Psoas muscle (tissue), 8 donors: Measurements from ENCODE around the gene WRAP73. TPM values are rescaled to one million over a fixed set of nuclear protein-coding genes. Genes with fewer than 3 reads are reported as not detected.
A peak's percentile ranks its signal among the peaks of the same experiment; 100 is the strongest.

ENCODE experiments used
- ATAC-seq, 4 donors: fragments of 200-7000 bp; cut with Tn5 transposase; one replicate each; pipeline ENCODE4 v1.9.1; 2020; ENCODE audit warnings: moderate library complexity in 3 of 4, mild to moderate bottlenecking in 2 of 4
- DNase-seq, 2 donors: peaks; one replicate each; pipeline ENCODE4 v3.0.0-alpha.2; 2020
- H3K27ac ChIP-seq: fragments of 200-600 bp; one replicate; pipeline ENCODE4 v1.8.0; 2022
- H3K27me3 ChIP-seq, 3 donors: fragments of 200-600 bp in 1 of 3; one replicate each; pipeline versions ENCODE4 v1.6.1 to v1.8.0; 2013 to 2022; ENCODE audit warnings: low read length in 2 of 3, mild to moderate bottlenecking in 2 of 3, moderate library complexity in 1 of 3; ENCODE audit not compliant: insufficient read depth in 3 of 3
- H3K36me3 ChIP-seq, 2 donors: fragments of 200-600 bp in 1 of 2; one replicate each; pipeline versions ENCODE4 v1.6.1 to v1.8.0; 2013 to 2022; ENCODE audit warnings: low read depth in 1 of 2, mild to moderate bottlenecking in 1 of 2, moderate library complexity in 1 of 2; ENCODE audit not compliant: insufficient read depth in 1 of 2
- H3K4me1 ChIP-seq: fragments of 200-600 bp; one replicate; pipeline ENCODE4 v1.8.0; 2022
- H3K4me3 ChIP-seq: fragments of 200-600 bp; one replicate; pipeline ENCODE4 v1.8.0; 2022; ENCODE audit warnings: mild to moderate bottlenecking
- H3K9me3 ChIP-seq: fragments of 200-600 bp; one replicate; pipeline ENCODE4 v1.8.0; 2022
- WGBS, 3 donors: extraction: QIAGEN DNeasy Blood & Tissue Kit; methylation state at CpG; one replicate each; pipeline versions ENCODE4 v1.1.6 to v1.1.7; 2013; 5-methylcytosine and 5-hydroxymethylcytosine counted together
- intact Hi-C, 2 donors: fragments of 100-400 bp; cut with DNase I; formaldehyde crosslinking; loops; one replicate each; pipeline versions ENCODE4 v1.11.0 to v1.14.2; 2022
- polyA plus RNA-seq, 3 donors: library from polyadenylated mRNA; stranded (reverse); fragments of 200-250 nt; gene quantifications; one replicate each; pipeline ENCODE4 v1.2.3, GENCODE V29; 2013
- total RNA-seq, 4 donors: library from RNA; stranded (reverse); fragmentation: NEBNext Ultra II Directional in 2 of 4; extraction: Animal tissue kit (Norgen Biotek cat#: 25700) in 2 of 4; gene quantifications; one replicate each; pipeline versions ENCODE4 v1.2.1 to v1.2.4, GENCODE V29; 2021 to 2023
- TF ChIP-seq, protein P1 (sequence below): fragments of 200-600 bp; IDR thresholded peaks from one replicate; pipeline ENCODE4 v1.8.0; 2022; ENCODE audit warnings: antibody characterized with exemption
- donor health status: healthy with polysubstance abuse.
- donor health status: DM: no; HTN: no; CAD: no; lungs with moderate emphysema.
- donor health status: Bipolar disorder and iron deficiency.
- donor health status: healthy.
- donor health status: DM: yes; HTN: yes; CAD: no.
- donor health status: DM: no; HTN: no; CAD: no.
- donor health status: DM: no; HTN: no; CAD: no.
- donor health status: DM: yes; HTN: yes; CAD: no.

The WRAP73 gene
- total and polyA plus RNA-seq, 7 donors = 10.8 to 21.8 (median 12.6) TPM

DNA sequence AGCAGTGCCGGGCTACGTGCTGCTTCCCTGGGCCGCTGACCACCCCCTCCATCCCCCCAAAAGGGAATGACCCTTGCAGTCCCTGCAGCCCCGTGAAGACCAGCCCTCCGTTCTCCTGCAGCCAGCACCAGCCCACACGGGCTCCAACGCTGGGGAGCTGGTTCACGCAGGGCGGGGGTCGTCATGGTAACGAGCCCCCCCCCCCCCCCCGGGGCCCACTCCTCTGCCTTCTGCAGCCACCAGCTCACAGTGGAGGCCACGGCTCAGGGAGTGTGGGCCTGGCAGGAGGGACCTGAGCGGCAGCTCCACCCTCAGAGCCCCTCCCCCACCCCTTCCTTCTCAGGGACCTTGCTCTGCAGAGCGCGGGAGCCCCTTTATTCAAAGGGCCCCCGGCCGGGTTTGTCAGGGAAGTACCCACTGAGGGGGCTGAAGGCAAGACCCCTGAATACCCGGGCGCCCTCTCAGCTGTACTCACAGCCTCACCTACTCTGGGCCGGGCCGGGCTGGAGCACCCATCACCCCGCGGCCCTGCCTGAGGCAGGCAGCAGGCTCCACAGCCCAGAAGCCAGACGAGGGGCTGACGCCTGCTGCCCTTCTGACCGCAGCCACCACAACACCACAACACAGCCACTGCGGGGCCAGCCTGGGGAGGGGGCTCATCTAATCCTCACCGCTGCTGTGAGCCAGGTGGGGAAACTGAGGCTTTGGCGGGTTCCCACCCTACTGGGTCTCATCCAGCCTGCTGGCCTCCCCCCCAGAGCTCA lies 51.2 kb downstream of the WRAP73 start:
- TF ChIP-seq, protein P1, sequence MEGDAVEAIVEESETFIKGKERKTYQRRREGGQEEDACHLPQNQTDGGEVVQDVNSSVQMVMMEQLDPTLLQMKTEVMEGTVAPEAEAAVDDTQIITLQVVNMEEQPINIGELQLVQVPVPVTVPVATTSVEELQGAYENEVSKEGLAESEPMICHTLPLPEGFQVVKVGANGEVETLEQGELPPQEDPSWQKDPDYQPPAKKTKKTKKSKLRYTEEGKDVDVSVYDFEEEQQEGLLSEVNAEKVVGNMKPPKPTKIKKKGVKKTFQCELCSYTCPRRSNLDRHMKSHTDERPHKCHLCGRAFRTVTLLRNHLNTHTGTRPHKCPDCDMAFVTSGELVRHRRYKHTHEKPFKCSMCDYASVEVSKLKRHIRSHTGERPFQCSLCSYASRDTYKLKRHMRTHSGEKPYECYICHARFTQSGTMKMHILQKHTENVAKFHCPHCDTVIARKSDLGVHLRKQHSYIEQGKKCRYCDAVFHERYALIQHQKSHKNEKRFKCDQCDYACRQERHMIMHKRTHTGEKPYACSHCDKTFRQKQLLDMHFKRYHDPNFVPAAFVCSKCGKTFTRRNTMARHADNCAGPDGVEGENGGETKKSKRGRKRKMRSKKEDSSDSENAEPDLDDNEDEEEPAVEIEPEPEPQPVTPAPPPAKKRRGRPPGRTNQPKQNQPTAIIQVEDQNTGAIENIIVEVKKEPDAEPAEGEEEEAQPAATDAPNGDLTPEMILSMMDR = no peak
- Histone ChIP-seq H3K9me3 (no peaks in the 10 kb centered on the region), H3K36me3 (no peaks in the 10 kb centered on the region), H3K4me3 (no peak overlapping the region), H3K4me1 (peaks cover 3% of the 10 kb centered on the region), H3K27me3 (no peaks in the 10 kb centered on the region), H3K27ac (no peak overlapping the region)
- intact Hi-C loops = no loop called here
- no peak for DNase-seq
- peak in 1 of 4 donors; percentile 4 for ATAC-seq
- 35 to 42% (median 35%) methylated on average over 29 to 30 of the region's 30 CpGs for WGBS, 3 donors

DNA sequence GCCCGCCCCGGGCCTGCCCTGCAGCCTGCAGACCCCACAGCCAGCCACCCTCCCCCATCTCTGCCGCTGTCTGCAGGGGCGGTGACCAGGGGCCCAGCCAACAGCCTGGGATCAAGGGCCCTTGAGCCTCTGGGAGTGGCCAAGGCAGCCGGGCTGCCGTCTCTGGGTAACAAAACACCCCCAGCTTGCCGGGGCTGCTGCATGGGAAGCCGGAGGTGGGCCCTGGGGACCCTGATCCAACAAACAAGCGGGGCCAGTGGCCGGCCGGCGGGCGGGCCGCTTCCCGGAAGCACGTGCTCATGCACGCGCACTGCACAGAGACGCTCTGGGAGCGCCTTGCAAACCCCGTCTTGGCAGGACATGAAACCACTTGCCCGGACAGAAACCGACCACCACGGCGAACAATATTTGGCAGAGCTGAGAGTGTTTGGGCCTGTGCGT lies 51.8 kb downstream of the WRAP73 start:
- Histone ChIP-seq H3K4me3 (no peak overlapping the region), H3K4me1 (peaks cover 3% of the 10 kb centered on the region), H3K27ac (no peak overlapping the region), H3K36me3 (no peaks in the 10 kb centered on the region), H3K27me3 (no peaks in the 10 kb centered on the region), H3K9me3 (no peaks in the 10 kb centered on the region)
- TF ChIP-seq, protein P1 = no peak
- WGBS, 3 donors = 29 to 48% (median 46%) methylated on average over 25 to 26 of the region's 26 CpGs
- intact Hi-C loops = no loop called here
- DNase-seq (peak; percentile 46 to 67), ATAC-seq (no peak)

DNA sequence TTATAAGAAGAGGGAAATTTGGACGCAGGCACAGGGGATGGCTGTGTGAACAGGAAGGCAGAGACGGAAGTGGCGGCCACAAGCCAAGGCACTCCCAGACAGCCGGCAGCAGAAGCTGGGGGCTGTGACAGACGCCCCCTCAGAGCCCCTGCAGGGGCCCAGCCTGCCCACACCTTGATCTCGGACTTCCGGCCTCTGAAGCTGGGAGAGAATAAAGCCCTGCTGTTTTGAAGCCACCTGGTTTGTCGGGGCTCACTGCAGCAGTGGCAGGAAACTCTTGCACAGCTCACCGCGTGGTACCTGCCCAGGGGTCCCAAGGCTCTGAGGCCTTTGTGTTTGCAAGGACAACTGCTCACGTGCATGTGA lies 52.3 kb downstream of the WRAP73 start:
- intact Hi-C loops = no loop called here
- DNase-seq = no peak
- no peaks in the 10 kb centered on the region for H3K9me3 ChIP-seq
- no peaks in the 10 kb centered on the region for H3K36me3 ChIP-seq
- WGBS, 3 donors = 65 to 77% (median 70%) methylated on average over 11 of the region's 11 CpGs
- peaks cover 3% of the 10 kb centered on the region for H3K4me1 ChIP-seq
- no peaks in the 10 kb centered on the region for H3K27me3 ChIP-seq
- TF ChIP-seq, protein P1 = no peak
- no peak overlapping the region for H3K4me3 ChIP-seq
- ATAC-seq = no peak
- no peak overlapping the region for H3K27ac ChIP-seq

DNA sequence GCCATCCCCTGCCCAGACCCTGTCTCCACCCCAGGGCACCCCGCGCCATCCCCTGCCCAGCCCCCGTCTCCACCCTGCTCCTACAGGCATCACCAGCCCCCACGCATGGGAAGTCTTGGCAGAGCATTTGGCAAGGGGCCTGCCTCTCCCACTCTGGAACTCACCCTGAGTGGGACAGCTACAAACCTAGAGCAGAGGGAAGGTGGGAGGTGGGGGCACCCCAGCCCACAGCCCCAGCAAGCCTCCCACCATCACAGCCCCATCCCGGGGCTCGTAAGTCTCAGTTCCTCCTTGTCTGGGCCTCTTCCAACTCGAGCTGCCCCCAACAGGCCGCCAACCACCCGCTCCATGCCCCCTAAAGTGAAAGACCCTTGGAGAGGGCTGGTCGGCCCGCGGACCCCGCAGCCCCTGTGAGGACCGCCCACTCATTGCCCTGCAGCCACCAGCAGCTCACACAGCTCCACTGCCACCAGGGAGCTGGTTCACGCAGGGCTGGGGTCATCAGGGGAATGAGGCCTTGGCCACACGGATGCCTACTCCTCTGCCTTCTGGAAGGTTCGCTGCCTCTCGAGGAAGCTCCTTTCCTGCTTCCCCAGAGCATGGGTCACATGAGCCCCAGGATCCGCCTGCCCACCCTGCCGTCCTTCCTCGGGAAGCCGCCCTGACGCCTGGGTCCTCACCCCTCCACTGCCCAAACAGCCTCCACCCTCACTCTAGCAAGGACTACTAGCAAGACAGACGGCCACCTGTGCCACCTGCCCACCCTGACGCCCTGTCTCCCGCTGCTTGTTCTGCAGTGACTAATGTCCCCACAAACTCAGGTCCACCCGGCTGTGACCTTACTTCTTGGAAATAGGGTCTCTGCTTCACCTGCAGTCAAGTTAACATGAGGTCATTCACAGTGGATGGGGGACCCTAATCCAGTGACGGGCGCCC lies 53.0 kb downstream of the WRAP73 start:
- ATAC-seq (no peak), DNase-seq (no peak)
- Histone ChIP-seq H3K27ac (no peak overlapping the region), H3K36me3 (no peaks in the 10 kb centered on the region), H3K27me3 (no peaks in the 10 kb centered on the region), H3K4me3 (no peak overlapping the region), H3K4me1 (peaks cover 3% of the 10 kb centered on the region), H3K9me3 (no peaks in the 10 kb centered on the region)
- intact Hi-C loops = no loop called here
- TF ChIP-seq, protein P1 = no peak
- 83 to 90% (median 86%) methylated on average over 29 of the region's 29 CpGs for WGBS, 3 donors
